OCI-LY1 (cell line): ENCODE data around the gene ARL2BP.

Experiments
- H2AFZ ChIP-seq: fragments of 200-600 bp; sonication (generic), shearing (Covaris generic); 2 replicates; pipeline ENCODE4 v1.6.0; 2014; ENCODE audit warnings: antibody characterized with exemption, mild to moderate bottlenecking, low read length
- H3F3A ChIP-seq: fragments of 200-600 bp; sonication (generic), shearing (Covaris generic); 2 replicates; pipeline ENCODE4 v1.6.0; 2014; ENCODE audit warnings: mild to moderate bottlenecking, antibody characterized with exemption, low read length, moderate library complexity; ENCODE audit not compliant: insufficient read depth
- H3K27ac ChIP-seq: fragments of 200-600 bp; sonication (generic); 2 replicates; pipeline ENCODE4 v1.5.1; 2014; ENCODE audit warnings: low read length, mixed run types, mild to moderate bottlenecking, low read depth; ENCODE audit not compliant: poor library complexity, severe bottlenecking
- H3K27me3 ChIP-seq: fragments of 200-600 bp; sonication (generic); 2 replicates; pipeline ENCODE4 v1.6.0; 2014; ENCODE audit warnings: antibody characterized with exemption, mild to moderate bottlenecking, low read length, moderate library complexity; ENCODE audit not compliant: insufficient read depth
- H3K36me3 ChIP-seq: fragments of 200-600 bp; sonication (generic); 2 replicates; pipeline ENCODE4 v1.6.1; 2014; ENCODE audit warnings: mild to moderate bottlenecking, antibody characterized with exemption, low read length, moderate library complexity, mixed read lengths; ENCODE audit not compliant: insufficient read depth
- H3K4me1 ChIP-seq: fragments of 200-600 bp; sonication (generic); 2 replicates; pipeline ENCODE4 v1.5.1; 2014; ENCODE audit warnings: mild to moderate bottlenecking, low read length, moderate library complexity; ENCODE audit not compliant: insufficient read depth, severe bottlenecking
- H3K4me2 ChIP-seq: fragments of 200-600 bp; sonication (generic), shearing (Covaris generic); 2 replicates; pipeline ENCODE4 v1.6.1; 2014; ENCODE audit warnings: low read length
- H3K4me3 ChIP-seq: fragments of 200-600 bp; sonication (generic); 2 replicates; pipeline ENCODE4 v1.5.1; 2014; ENCODE audit warnings: low read length, low read depth, mild to moderate bottlenecking, mixed read lengths; ENCODE audit not compliant: poor library complexity, severe bottlenecking
- H3K79me2 ChIP-seq: fragments of 200-600 bp; shearing (Covaris generic); 2 replicates; pipeline ENCODE4 v1.6.1; 2016; ENCODE audit warnings: mixed run types, low read length, mixed read lengths; ENCODE audit not compliant: insufficient read depth
- H3K9ac ChIP-seq: fragments of 200-600 bp; sonication (generic), shearing (Covaris generic); 2 replicates; pipeline ENCODE4 v1.6.1; 2014; ENCODE audit warnings: mild to moderate bottlenecking, low read length, mixed read lengths
- H3K9me2 ChIP-seq: fragments of 200-600 bp; sonication (generic), shearing (Covaris generic); 2 replicates; pipeline ENCODE4 v1.6.1; 2014; ENCODE audit warnings: low read depth, mild to moderate bottlenecking, low read length, mixed read lengths
- H3K9me3 ChIP-seq: fragments of 200-600 bp; shearing (Covaris generic); 2 replicates; pipeline ENCODE4 v1.6.1; 2014; ENCODE audit warnings: low read length, mixed read lengths
- H4K20me1 ChIP-seq: fragments of 200-600 bp; sonication (generic), shearing (Covaris generic); 2 replicates; pipeline ENCODE4 v1.6.0; 2016; ENCODE audit warnings: mild to moderate bottlenecking, low read length; ENCODE audit not compliant: insufficient read depth
- CTCF ChIP-seq: fragments of 200-600 bp; sonication (generic), shearing (Covaris generic); IDR thresholded peaks from 2 replicates; pipeline ENCODE4 v1.5.1; 2017; ENCODE audit warnings: mild to moderate bottlenecking, antibody characterized with exemption, low read length, moderate library complexity, mixed read lengths
- EZH2 ChIP-seq: fragments of 200-600 bp; sonication (generic), shearing (Covaris generic); IDR thresholded peaks from 2 replicates; pipeline ENCODE4 v1.8.0; 2017; ENCODE audit warnings: borderline replicate concordance, mixed run types, mild to moderate bottlenecking, antibody characterized with exemption, low read length, moderate library complexity, mixed read lengths

ARL2BP gene

DNA sequence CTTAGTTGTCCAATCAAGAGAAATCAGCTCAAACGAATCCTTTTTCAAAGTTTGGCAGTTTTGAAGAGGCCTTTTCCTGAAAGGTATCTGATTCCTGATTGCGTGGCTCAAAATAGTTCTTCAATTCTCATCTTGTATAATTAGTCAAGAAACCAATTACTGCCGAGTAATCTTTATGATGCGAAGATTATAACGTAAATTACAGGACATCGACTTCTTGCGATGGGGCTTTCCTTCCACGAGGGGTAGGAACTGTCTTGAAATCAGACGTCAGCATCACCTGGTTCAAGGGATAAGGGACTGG, 644 bp upstream of the ARL2BP start:
- Histone ChIP-seq H3K9me3 (no peaks in the 10 kb centered on the region), H3F3A (no peaks in the 10 kb centered on the region), H3K9me2 (no peaks in the 10 kb centered on the region), H3K27me3 (no peaks in the 10 kb centered on the region), H3K9ac (peak overlapping the region; percentile 90), H4K20me1 (no peaks in the 10 kb centered on the region), H3K4me1 (peaks cover 28% of the 10 kb centered on the region), H2AFZ (0 out of 2 replicates have a peak overlapping the region, but pooled peaks have one; percentile 2), H3K79me2 (no peaks in the 10 kb centered on the region), H3K4me3 (peak overlapping the region; percentile 90), H3K27ac (peak overlapping the region; percentile 14), H3K36me3 (peaks cover 18% of the 10 kb centered on the region; the same call in 1 of the 2 replicates), H3K4me2 (peak overlapping the region; percentile 87)
- TF ChIP-seq EZH2 = no peak
- no peak for TF ChIP-seq CTCF

GRCh38 chr16:57245472-57246113, 534 bp downstream of the ARL2BP start:
- no peak overlapping the region for H2AFZ ChIP-seq
- no peaks in the 10 kb centered on the region for H3F3A ChIP-seq
- peak overlapping the region; percentile 7 for H3K27ac ChIP-seq

DNA sequence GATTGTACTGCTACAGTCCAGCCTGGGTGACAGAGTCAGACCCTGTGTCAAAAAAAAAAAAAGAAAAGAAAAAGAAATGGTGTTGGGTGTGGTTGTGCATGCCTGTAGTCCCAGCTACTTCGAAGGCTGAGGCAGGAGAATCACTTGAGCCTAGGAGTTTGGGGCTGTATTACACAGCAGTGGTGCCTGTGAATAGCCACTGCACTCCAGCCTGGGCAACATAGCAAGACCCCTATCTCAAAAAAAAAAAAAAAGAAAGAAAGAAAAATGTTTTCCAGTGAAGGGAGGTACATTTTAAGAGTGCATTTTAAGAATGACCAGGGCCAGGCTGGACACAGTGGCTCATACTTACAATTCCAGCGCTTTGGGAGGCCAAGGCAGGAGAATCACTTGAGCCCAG, 6.3 kb downstream of the ARL2BP start:
- TF ChIP-seq EZH2 (no peak), CTCF (no peak)
- Histone ChIP-seq H3K27me3 (no peaks in the 10 kb centered on the region), H3K9me3 (peaks cover 7% of the 10 kb centered on the region; the same call in 1 of the 2 replicates), H2AFZ (no peak overlapping the region), H3K4me3 (no peak overlapping the region), H3K4me2 (no peak overlapping the region), H3K36me3 (peaks cover 61% of the 10 kb centered on the region), H4K20me1 (no peaks in the 10 kb centered on the region), H3F3A (no peaks in the 10 kb centered on the region), H3K9ac (no peak overlapping the region), H3K27ac (no peak overlapping the region), H3K79me2 (no peaks in the 10 kb centered on the region), H3K9me2 (no peaks in the 10 kb centered on the region), H3K4me1 (peaks cover under 1% of the 10 kb centered on the region)

More at GRCh38 chr16:57245472-57246113, 534 bp downstream of the ARL2BP start:
- Histone ChIP-seq H4K20me1 (no peaks in the 10 kb centered on the region), H3K4me1 (peaks cover 27% of the 10 kb centered on the region), H3K9ac (peak overlapping the region; percentile 90), H3K79me2 (no peaks in the 10 kb centered on the region), H3K9me3 (no peaks in the 10 kb centered on the region), H3K4me2 (peak overlapping the region; percentile 87), H3K9me2 (no peaks in the 10 kb centered on the region), H3K4me3 (peak overlapping the region; percentile 90), H3K36me3 (peaks cover 26% of the 10 kb centered on the region), H3K27me3 (no peaks in the 10 kb centered on the region)
- TF ChIP-seq EZH2 = no peak
- no peak for TF ChIP-seq CTCF
